Activated T-helper 2 cell treated with anti-CD3 and anti-CD28 coated beads, Interferon-gamma antibody, Interleukin-2, Interleukin-4, amounts not matched to agents 10 μg/mL and 5 μg/mL and 100 μg/mL, durations not matched to agents 14 hours and 24 hours and 36 hours (primary cell): Measurements from ENCODE around the gene SLC35G4. TPM values are rescaled to one million over a fixed set of nuclear protein-coding genes. Genes with fewer than 3 reads are reported as not detected.
"Not testable (repeated sequence)": the region's sequence is repeated elsewhere in the genome, so short reads cannot be mapped to it uniquely, and the experiment has no call there.

Experiments used
- DNase-seq: peaks from one replicate; pipeline ENCODE4 v3.0.0; 2021; ENCODE audit warnings: low spot score
- H3K27ac Mint-ChIP-seq: one replicate; pipeline ENCODE4 v1.8.0; 2021; ENCODE audit warnings: mixed read lengths
- H3K27me3 Mint-ChIP-seq: one replicate; pipeline ENCODE4 v1.8.0; 2021; ENCODE audit warnings: low read depth, mixed read lengths
- H3K36me3 Mint-ChIP-seq: one replicate; pipeline ENCODE4 v1.8.0; 2021; ENCODE audit warnings: low read depth, mixed read lengths
- H3K4me1 Mint-ChIP-seq: one replicate; pipeline ENCODE4 v1.8.0; 2021; ENCODE audit warnings: low read depth, mixed read lengths
- H3K4me3 Mint-ChIP-seq: one replicate; pipeline ENCODE4 v1.8.0; 2021; ENCODE audit warnings: low read depth, mild to moderate bottlenecking, moderate library complexity, mixed read lengths
- H3K9me3 Mint-ChIP-seq: one replicate; pipeline ENCODE4 v1.8.0; 2021; ENCODE audit warnings: mixed read lengths
- intact Hi-C: fragments of 100-400 bp; cut with micrococcal nuclease; formaldehyde crosslinking; loops from one replicate; pipeline ENCODE4 v1.15.1; 2023
- total RNA-seq: library from RNA; stranded (reverse); gene quantifications from 2 replicates; pipeline ENCODE4 v1.2.3, GENCODE V29; 2022

Gene SLC35G4
- total RNA-seq, 1 donor from 2014 or later: not detected

DNA sequence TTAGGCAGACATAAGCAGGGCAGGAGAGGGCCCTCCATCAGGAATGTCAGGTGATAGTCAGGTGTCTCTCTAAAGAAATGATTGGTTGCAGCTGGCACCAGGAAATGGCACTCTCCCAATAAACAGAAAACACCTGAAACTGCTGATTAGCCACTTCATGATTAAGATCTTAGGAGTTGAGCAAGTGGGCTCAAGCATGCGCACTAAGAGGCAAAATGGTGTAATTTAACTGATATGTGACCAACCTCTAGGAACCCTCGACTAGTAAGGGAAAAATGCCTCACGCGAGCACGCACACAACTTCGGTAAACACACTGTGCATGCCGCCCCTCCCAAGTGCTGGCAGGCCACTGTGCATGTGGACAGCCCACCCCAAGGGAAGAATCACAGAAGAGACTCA lies 23.8 kb upstream of the SLC35G4 start:
- Mint-ChIP-seq H3K9me3 (no peaks in the 10 kb centered on the region), H3K36me3 (no peaks in the 10 kb centered on the region), H3K27ac (no peak overlapping the region), H3K4me1 (peaks cover 13% of the 10 kb centered on the region), H3K4me3 (no peak overlapping the region), H3K27me3 (peaks cover 42% of the 10 kb centered on the region)
- intact Hi-C loops: no loop called here
- DNase-seq: no peak

DNA sequence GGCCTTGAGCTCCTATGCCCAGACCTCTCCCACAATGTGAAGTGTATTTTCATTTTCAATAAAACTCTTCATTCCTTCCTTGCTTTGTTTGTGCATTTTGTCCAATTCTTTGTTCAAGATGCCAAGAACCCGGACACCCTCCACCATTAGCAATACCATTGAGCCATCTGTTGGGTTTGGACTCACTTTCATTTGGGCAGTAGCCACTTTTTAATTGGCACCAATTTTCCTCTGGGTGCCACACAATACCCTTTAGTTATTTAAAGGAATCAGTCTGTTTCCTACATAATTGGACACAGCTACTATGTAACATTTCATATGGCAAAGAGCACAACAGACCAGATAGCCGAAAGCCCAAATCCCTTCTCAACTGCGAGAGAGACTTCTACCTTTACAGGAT lies 22.5 kb upstream of the SLC35G4 start:
- H3K4me1 Mint-ChIP-seq: peaks cover 13% of the 10 kb centered on the region
- H3K36me3 Mint-ChIP-seq: no peaks in the 10 kb centered on the region
- H3K9me3 Mint-ChIP-seq: no peaks in the 10 kb centered on the region
- H3K27ac Mint-ChIP-seq: no peak overlapping the region
- H3K4me3 Mint-ChIP-seq: no peak overlapping the region
- intact Hi-C loops: no loop called here
- peaks cover 49% of the 10 kb centered on the region for H3K27me3 Mint-ChIP-seq
- DNase-seq: no peak

GRCh38 chr18:11587432-11587831 lies 22.0 kb upstream of the SLC35G4 start:
- Mint-ChIP-seq H3K9me3 (no peaks in the 10 kb centered on the region), H3K4me3 (no peak overlapping the region), H3K27me3 (peaks cover 49% of the 10 kb centered on the region), H3K4me1 (peaks cover 13% of the 10 kb centered on the region), H3K27ac (no peak overlapping the region), H3K36me3 (no peaks in the 10 kb centered on the region)
- no peak for DNase-seq
- intact Hi-C loops: no loop called here

- Mint-ChIP-seq H3K27ac (no peak overlapping the region), H3K4me1 (peaks cover 13% of the 10 kb centered on the region), H3K4me3 (no peak overlapping the region), H3K36me3 (no peaks in the 10 kb centered on the region), H3K27me3 (peaks cover 47% of the 10 kb centered on the region), H3K9me3 (no peaks in the 10 kb centered on the region)
- no peak for DNase-seq
- intact Hi-C loops: no loop called here
These were observed 21.6 kb upstream of the SLC35G4 start for GRCh38 chr18:11587846-11588245.

- no peak for DNase-seq
- peaks cover 11% of the 10 kb centered on the region for H3K4me1 Mint-ChIP-seq
- no peaks in the 10 kb centered on the region for H3K36me3 Mint-ChIP-seq
- H3K9me3 Mint-ChIP-seq: no peaks in the 10 kb centered on the region
- H3K27ac Mint-ChIP-seq: no peak overlapping the region
- H3K27me3 Mint-ChIP-seq: peaks cover 29% of the 10 kb centered on the region
- intact Hi-C loops: no loop called here
- H3K4me3 Mint-ChIP-seq: no peak overlapping the region
These were observed 17.4 kb upstream of the SLC35G4 start for GRCh38 chr18:11591957-11592356.

- Mint-ChIP-seq H3K4me3 (no peak overlapping the region), H3K4me1 (no peaks in the 10 kb centered on the region), H3K27me3 (peaks cover 14% of the 10 kb centered on the region), H3K27ac (no peak overlapping the region), H3K9me3 (no peaks in the 10 kb centered on the region), H3K36me3 (no peaks in the 10 kb centered on the region)
- intact Hi-C loops: no loop called here
- no peak for DNase-seq
These were observed 9.1 kb upstream of the SLC35G4 start for GRCh38 chr18:11600321-11600720.

DNA sequence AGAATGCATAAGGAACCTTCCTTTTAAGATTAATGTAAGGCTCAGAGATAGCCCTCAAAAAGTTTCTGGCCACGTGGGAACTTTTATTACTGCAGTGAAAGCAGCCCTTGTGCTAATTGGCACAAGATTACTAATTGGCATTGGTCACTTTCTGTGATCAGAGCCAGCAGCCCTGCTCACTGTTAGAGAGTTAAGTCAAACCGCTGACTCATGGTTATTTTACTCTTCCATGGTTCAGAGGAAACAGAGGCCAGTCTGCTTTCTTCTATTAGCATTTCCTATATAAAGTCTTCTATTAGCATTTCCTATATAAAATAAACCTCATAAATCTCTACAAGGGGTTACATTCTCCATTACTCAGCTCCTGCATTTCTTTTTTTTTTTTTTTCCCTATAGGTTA lies 1.5 kb upstream of the SLC35G4 start:
- H3K27me3 Mint-ChIP-seq: peaks cover 8% of the 10 kb centered on the region

DNA sequence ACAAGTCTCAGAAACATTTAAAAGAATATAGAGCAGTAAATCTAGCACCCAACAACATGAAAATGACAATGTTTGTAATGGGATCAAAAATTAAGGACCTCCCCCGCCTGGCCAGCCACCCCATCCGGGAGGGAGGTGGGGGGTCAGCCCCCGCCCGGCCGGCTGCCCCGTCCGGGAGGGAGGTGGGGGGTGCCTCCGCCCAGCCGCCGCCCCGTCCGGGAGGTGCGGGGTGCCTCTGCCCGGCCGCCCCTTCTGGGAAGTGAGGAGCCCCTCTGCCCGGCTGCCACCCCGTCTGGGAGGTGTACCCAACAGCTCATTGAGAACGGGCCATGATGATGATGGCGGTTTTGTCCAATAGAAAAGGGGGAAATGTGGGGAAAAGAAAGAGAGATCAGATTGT lies 778 bp upstream of the SLC35G4 start:
- DNase-seq, H3K36me3 Mint-ChIP-seq, H3K27ac Mint-ChIP-seq, intact Hi-C loops, H3K4me3 Mint-ChIP-seq, H3K4me1 Mint-ChIP-seq, H3K27me3 Mint-ChIP-seq, H3K9me3 Mint-ChIP-seq: not testable (repeated sequence)

More for the DNA sequence above, 1.5 kb upstream of the SLC35G4 start:
- Mint-ChIP-seq H3K36me3 (no peaks in the 10 kb centered on the region), H3K4me1 (no peaks in the 10 kb centered on the region), H3K4me3 (no peak overlapping the region), H3K27ac (no peak overlapping the region), H3K9me3 (no peaks in the 10 kb centered on the region)
- no peak for DNase-seq
- intact Hi-C loops: no loop called here

DNA sequence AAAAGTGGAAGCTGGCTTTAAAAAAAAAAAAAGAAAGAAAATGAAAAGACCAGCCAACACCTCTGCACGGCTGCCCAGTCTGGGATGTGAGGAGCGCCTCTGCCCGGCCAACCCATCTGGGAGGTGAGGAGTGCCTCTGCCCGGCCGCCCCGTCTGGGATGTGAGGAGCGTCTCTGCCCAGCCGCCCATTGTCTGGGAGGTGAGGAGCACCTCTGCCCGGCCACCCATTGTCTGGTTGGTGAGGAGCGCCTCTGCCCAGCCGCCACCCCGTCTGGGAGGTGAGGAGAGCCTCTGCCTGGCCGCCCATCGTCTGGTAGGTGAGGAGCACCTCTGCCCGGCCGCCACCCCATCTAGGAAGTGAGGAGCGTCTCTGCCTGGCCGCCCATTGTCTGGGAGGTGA lies 3.7 kb downstream of the SLC35G4 start:
- H3K4me1 Mint-ChIP-seq, intact Hi-C loops, H3K27me3 Mint-ChIP-seq, DNase-seq, H3K36me3 Mint-ChIP-seq, H3K4me3 Mint-ChIP-seq, H3K9me3 Mint-ChIP-seq, H3K27ac Mint-ChIP-seq: not testable (repeated sequence)

GRCh38 chr18:11613611-11614010 lies 4.2 kb downstream of the SLC35G4 start:
- H3K4me3 Mint-ChIP-seq, H3K27ac Mint-ChIP-seq, DNase-seq, intact Hi-C loops, H3K9me3 Mint-ChIP-seq, H3K27me3 Mint-ChIP-seq, H3K36me3 Mint-ChIP-seq, H3K4me1 Mint-ChIP-seq: not testable (repeated sequence)

DNA sequence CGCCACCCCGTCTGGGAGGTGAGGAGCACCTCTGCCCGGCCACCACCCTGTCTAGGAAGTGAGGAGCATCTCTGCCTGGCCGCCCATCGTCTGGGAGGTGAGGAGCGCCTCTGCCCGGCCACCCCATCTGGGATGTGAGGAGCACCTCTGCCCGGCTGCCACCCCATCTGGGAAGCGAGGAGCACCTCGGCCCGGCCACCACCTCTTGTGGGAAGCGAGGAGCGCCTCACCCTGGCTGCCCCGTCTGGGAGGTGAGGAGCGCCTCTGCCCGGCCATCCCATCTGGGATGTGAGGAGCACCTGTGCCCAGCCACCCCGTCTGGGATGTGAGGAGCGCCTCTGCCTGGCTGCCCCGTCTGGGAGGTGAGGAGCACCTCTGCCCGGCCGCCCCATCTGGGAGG lies 4.6 kb downstream of the SLC35G4 start:
- H3K27ac Mint-ChIP-seq, H3K9me3 Mint-ChIP-seq, intact Hi-C loops, H3K36me3 Mint-ChIP-seq, H3K27me3 Mint-ChIP-seq, H3K4me3 Mint-ChIP-seq, DNase-seq, H3K4me1 Mint-ChIP-seq: not testable (repeated sequence)

DNA sequence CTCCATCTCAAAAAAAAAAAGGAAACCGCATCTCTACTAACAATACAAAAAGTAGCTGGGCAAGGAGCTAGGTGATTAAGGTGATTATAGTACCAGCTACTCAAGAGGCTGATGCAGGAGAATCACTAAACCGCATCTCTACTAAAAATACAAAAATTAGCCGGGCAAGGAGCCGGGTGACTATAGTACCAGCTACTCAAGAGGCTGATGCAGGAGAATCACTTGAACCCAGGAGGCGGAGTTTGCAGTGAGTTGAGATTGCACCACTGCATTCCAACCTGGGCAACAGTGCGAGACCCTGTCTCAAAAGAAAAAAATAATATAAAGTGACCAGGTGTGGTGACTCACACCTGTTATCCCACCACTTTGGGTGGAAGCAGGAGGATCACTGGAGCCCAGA lies 5.6 kb downstream of the SLC35G4 start:
- H3K36me3 Mint-ChIP-seq, H3K4me3 Mint-ChIP-seq, intact Hi-C loops, H3K27ac Mint-ChIP-seq, H3K9me3 Mint-ChIP-seq, H3K4me1 Mint-ChIP-seq, H3K27me3 Mint-ChIP-seq, DNase-seq: not testable (repeated sequence)

- H3K27me3 Mint-ChIP-seq, H3K4me3 Mint-ChIP-seq, H3K27ac Mint-ChIP-seq, H3K36me3 Mint-ChIP-seq, H3K9me3 Mint-ChIP-seq, intact Hi-C loops, DNase-seq, H3K4me1 Mint-ChIP-seq: not testable (repeated sequence)
These were observed 37.9 kb downstream of the SLC35G4 start for GRCh38 chr18:11647310-11647709.

GRCh38 chr18:11647804-11648203 lies 38.4 kb downstream of the SLC35G4 start:
- DNase-seq, H3K9me3 Mint-ChIP-seq, H3K27ac Mint-ChIP-seq, H3K4me1 Mint-ChIP-seq, H3K4me3 Mint-ChIP-seq, H3K36me3 Mint-ChIP-seq, H3K27me3 Mint-ChIP-seq, intact Hi-C loops: not testable (repeated sequence)
